ENCODE data around the gene MICU2. TPM values are rescaled to one million over a fixed set of nuclear protein-coding genes. Genes with fewer than 3 reads are reported as not detected.

The MICU2 gene
- 41.6 to 44.1 TPM (median 41.7 TPM) in 3 replicates for total RNA-seq

- DNase-seq (ENCODE audit: low spot score in 2 of 2, unreplicated experiment in 2 of 2): peak; percentile 85 to 91
- H3K27me3 Mint-ChIP-seq (ENCODE audit: low read depth): peaks cover 15% of the 10 kb centered on the region
- no peaks in the 10 kb centered on the region for H3K9me3 Mint-ChIP-seq
- H3K4me3 Mint-ChIP-seq: peak within 1 kb of the TSS; percentile 81
- H3K27ac Mint-ChIP-seq: peak within 1 kb of the TSS; percentile 89
- H3K36me3 Mint-ChIP-seq: peaks cover 7% of the 10 kb centered on the region
- no peak for TF ChIP-seq CTCF (IDR thresholded peaks at IDR 0.05; ENCODE audit: unreplicated experiment)
- H3K4me1 Mint-ChIP-seq: peaks cover 9% of the 10 kb centered on the region
These were observed at the start of gene MICU2 for GRCh38 chr13:21603531-21604448. MICU2 (minus strand) TSS chr13:21604170; CDS start chr13:21604148, 22 bp downstream.

GRCh38 chr13:21641629-21642028 is 37.7 kb upstream of the MICU2 start:
- Mint-ChIP-seq H3K27me3 (ENCODE audit: low read depth) (no peaks in the 10 kb centered on the region), H3K36me3 (peaks cover 2% of the 10 kb centered on the region), H3K27ac (peak overlapping the region; percentile 26), H3K4me3 (no peak overlapping the region), H3K9me3 (peaks cover 6% of the 10 kb centered on the region), H3K4me1 (peaks cover 34% of the 10 kb centered on the region)
- no peak for TF ChIP-seq CTCF (IDR thresholded peaks at IDR 0.05; ENCODE audit: unreplicated experiment)
- no peak for DNase-seq (ENCODE audit: low spot score in 2 of 2, unreplicated experiment in 2 of 2)

DNA sequence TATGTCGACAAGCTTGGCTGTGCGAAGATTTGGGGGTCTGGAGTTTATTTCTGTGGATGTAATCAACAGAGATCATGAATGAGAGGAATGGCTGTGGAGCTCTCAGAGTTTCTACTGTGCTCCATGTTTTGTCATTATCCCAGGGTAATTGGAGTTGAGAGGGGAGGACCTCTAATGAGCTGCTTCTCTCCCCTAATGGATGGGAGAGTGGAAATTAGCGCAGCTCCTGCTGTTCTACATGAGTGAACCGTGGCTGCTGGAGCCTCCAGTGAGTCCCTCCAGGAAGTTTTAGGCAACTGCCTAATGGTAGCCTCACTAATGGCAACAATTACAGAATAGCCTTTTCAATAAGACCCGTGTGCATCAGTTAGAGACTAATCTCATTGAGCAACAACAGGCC is 35.6 kb upstream of the MICU2 start:
- Mint-ChIP-seq H3K4me1 (peaks cover 34% of the 10 kb centered on the region), H3K27me3 (ENCODE audit: low read depth) (no peaks in the 10 kb centered on the region), H3K36me3 (peaks cover 2% of the 10 kb centered on the region), H3K27ac (no peak overlapping the region), H3K4me3 (no peak overlapping the region), H3K9me3 (peaks cover 6% of the 10 kb centered on the region)
- no peak for DNase-seq (ENCODE audit: low spot score in 2 of 2, unreplicated experiment in 2 of 2)
- no peak for TF ChIP-seq CTCF (IDR thresholded peaks at IDR 0.05; ENCODE audit: unreplicated experiment)

- H3K4me1 Mint-ChIP-seq: peaks cover 34% of the 10 kb centered on the region
- H3K36me3 Mint-ChIP-seq: peaks cover 1% of the 10 kb centered on the region
- no peak overlapping the region for H3K27ac Mint-ChIP-seq
- H3K9me3 Mint-ChIP-seq: peaks cover 5% of the 10 kb centered on the region
- DNase-seq (ENCODE audit: low spot score in 2 of 2, unreplicated experiment in 2 of 2): no peak
- TF ChIP-seq CTCF (IDR thresholded peaks at IDR 0.05; ENCODE audit: unreplicated experiment): peak; percentile 95
- H3K4me3 Mint-ChIP-seq: no peak overlapping the region
- H3K27me3 Mint-ChIP-seq (ENCODE audit: low read depth): no peaks in the 10 kb centered on the region
These were observed 34.6 kb upstream of the MICU2 start for GRCh38 chr13:21638319-21639282.

GRCh38 chr13:21637296-21637695 is 33.3 kb upstream of the MICU2 start:
- Mint-ChIP-seq H3K9me3 (peaks cover under 1% of the 10 kb centered on the region), H3K4me3 (no peak overlapping the region), H3K27me3 (ENCODE audit: low read depth) (no peaks in the 10 kb centered on the region), H3K4me1 (peaks cover 31% of the 10 kb centered on the region), H3K27ac (no peak overlapping the region), H3K36me3 (no peaks in the 10 kb centered on the region)
- TF ChIP-seq CTCF (IDR thresholded peaks at IDR 0.05; ENCODE audit: unreplicated experiment): no peak
- no peak for DNase-seq (ENCODE audit: low spot score in 2 of 2, unreplicated experiment in 2 of 2)
